ENCODE measurements around the gene PDPN. TPM values are rescaled to one million over a fixed set of nuclear protein-coding genes. Genes with fewer than 3 reads are reported as not detected.

The PDPN gene
- total and polyA plus RNA-seq, 2 experiments from 2014 or later = 67.3 to 82.8 TPM

DNA sequence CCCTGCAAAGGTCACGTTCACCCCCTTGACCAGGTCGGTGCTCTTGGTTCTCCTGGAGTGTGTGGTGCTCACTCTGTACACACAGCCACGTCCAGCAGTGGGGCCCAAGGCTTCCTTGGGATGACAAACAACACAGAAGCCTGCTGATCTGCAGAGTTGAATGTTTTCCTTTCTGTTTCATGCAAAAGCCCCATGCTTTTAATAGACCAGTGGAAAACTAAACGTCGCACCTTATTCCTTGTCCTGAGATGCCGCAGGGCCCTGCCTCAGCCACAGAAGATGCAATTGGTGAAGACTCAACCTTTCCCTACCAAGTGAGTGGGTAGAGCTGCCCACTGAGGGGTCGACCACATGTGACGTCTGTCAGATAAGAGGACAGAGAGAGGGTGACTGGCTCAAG lies 5.8 kb upstream of the PDPN start (continued):
- TF ChIP-seq, protein P1, sequence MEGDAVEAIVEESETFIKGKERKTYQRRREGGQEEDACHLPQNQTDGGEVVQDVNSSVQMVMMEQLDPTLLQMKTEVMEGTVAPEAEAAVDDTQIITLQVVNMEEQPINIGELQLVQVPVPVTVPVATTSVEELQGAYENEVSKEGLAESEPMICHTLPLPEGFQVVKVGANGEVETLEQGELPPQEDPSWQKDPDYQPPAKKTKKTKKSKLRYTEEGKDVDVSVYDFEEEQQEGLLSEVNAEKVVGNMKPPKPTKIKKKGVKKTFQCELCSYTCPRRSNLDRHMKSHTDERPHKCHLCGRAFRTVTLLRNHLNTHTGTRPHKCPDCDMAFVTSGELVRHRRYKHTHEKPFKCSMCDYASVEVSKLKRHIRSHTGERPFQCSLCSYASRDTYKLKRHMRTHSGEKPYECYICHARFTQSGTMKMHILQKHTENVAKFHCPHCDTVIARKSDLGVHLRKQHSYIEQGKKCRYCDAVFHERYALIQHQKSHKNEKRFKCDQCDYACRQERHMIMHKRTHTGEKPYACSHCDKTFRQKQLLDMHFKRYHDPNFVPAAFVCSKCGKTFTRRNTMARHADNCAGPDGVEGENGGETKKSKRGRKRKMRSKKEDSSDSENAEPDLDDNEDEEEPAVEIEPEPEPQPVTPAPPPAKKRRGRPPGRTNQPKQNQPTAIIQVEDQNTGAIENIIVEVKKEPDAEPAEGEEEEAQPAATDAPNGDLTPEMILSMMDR (conservative IDR thresholded peaks at IDR 0.05; ENCODE audit: low read depth in 2 of 2) = no peak
- TF ChIP-seq NANOG (IDR thresholded peaks at IDR 0.05; ENCODE audit: borderline replicate concordance) = no peak
- no peak for TF ChIP-seq EZH2 (IDR thresholded peaks at IDR 0.05; ENCODE audit: low read depth, unreplicated experiment)

- H4K20me1 ChIP-seq (replicated peaks; ENCODE audit: insufficient read depth) = no peaks in the 10 kb centered on the region
- H2AFZ ChIP-seq = no peak overlapping the region; the same call in 1 of the 2 replicates
- H3K79me2 ChIP-seq (replicated peaks; ENCODE audit: insufficient read depth) = peaks cover 23% of the 10 kb centered on the region
- peaks cover 2% of the 10 kb centered on the region; the same call in 1 of the 3 replicates for H3K36me3 Mint-ChIP-seq (ENCODE audit: low read depth)
- no peak overlapping the region for H3K4me3 Mint-ChIP-seq
- H3F3A ChIP-seq (replicated peaks; ENCODE audit: low read depth) = peaks cover 7% of the 10 kb centered on the region; the same call in 1 of the 2 replicates
- H3K9me2 ChIP-seq (ENCODE audit: insufficient read depth) = 0 out of 2 replicates have a peak, but pooled peaks cover 5% of the 10 kb centered on the region
- H3K4me1 Mint-ChIP-seq = peaks cover 35% of the 10 kb centered on the region
- no peak for ATAC-seq
- H3K4me3 ChIP-seq = no peak overlapping the region
- H3K36me3 ChIP-seq (ENCODE audit: insufficient read depth) = no peaks in the 10 kb centered on the region
- peaks cover 5% of the 10 kb centered on the region; the same call in 1 of the 2 replicates for H3K27me3 ChIP-seq (ENCODE audit: insufficient read depth)
- peak overlapping the region; percentile 96 for H3K4me2 ChIP-seq
- peaks cover 12% of the 10 kb centered on the region for H3K27me3 Mint-ChIP-seq (ENCODE audit: insufficient read depth, low read depth, poor library complexity)
- H3K27ac Mint-ChIP-seq = no peak overlapping the region
- DNase-seq (ENCODE audit: low spot score) = no peak
- H3K4me1 ChIP-seq (ENCODE audit: insufficient read depth) = peaks cover 35% of the 10 kb centered on the region
- H3K9me3 Mint-ChIP-seq = no peaks in the 10 kb centered on the region
- H3K27ac ChIP-seq (ENCODE audit: low read depth) = no peak overlapping the region
- TF ChIP-seq EZH2phosphoT487 (IDR thresholded peaks at IDR 0.05; ENCODE audit: unreplicated experiment) = no peak
- TF ChIP-seq ZNF462 (CRISPR knock-in tag; IDR thresholded peaks at IDR 0.05) = no peak
- no peak for TF ChIP-seq STAT1 (IDR thresholded peaks at IDR 0.05; ENCODE audit: unreplicated experiment)
- TF ChIP-seq ZNF114 (CRISPR knock-in tag; IDR thresholded peaks at IDR 0.05) = no peak
- no peak for TF ChIP-seq POLR2AphosphoS5 (IDR thresholded peaks at IDR 0.05; ENCODE audit: low read depth)
- no peak for TF ChIP-seq EZH2 (IDR thresholded peaks at IDR 0.05; ENCODE audit: low read depth, unreplicated experiment)
- no peak for TF ChIP-seq REST (IDR thresholded peaks at IDR 0.05; ENCODE audit: unreplicated experiment)
- TF ChIP-seq JUNB (IDR thresholded peaks at IDR 0.05; ENCODE audit: unreplicated experiment) = no peak
- no peak for TF ChIP-seq ETS1 (IDR thresholded peaks at IDR 0.05)
- TF ChIP-seq CREB1 (CRISPR knock-in tag; IDR thresholded peaks at IDR 0.05; ENCODE audit: low read depth) = no peak
These were observed 2.2 kb upstream of the PDPN start for GRCh38 chr1:13581446-13581845.

Data from GM23338 (cell line).